ENCODE measurements around the gene ALDOB. TPM values are rescaled to one million over a fixed set of nuclear protein-coding genes. Genes with fewer than 3 reads are reported as not detected.

Gene ALDOB
- total and polyA plus RNA-seq, 9 donors, result 0.27 to 21.1 (median 0.68) TPM

DNA sequence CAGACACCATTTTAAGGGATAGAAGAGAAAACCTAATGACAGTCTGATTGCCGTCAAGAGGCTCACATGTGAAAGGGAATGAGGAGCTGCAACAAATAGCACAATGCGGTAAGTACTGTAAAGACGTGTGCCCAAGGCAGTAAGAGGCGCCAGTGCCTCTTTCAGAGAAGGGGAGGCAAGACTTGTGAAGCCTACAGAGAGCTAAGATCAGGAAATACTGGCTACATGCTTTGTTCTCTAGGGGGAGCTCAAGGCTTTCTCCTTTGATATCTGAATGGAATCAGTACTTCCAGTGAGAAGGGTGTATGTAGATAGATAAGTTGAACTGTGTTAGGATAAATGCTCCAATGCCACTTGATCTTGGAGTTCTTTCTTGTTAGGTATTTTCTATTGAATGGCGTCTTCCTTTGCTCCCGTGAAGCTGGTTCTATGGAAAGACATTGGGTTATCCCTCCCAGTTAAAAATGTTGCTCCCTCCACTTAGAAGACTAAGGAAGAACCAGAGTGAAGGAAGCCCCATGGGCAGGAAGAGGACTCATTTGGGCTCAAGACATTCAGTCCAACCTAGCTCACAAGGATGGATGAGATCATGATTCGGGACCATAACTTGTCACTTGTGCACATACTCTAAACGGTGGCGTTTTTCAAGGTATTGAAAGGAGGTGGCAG, 23.5 kb upstream of the ALDOB start:
- Histone ChIP-seq H3K36me3 (ENCODE audit: control insufficient read depth, insufficient read depth, low read length) (no peaks in the 10 kb centered on the region), H3K4me3 (ENCODE audit: low read length) (no peak overlapping the region), H3K4me1 (ENCODE audit: control insufficient read depth, insufficient read depth, low read length) (no peaks in the 10 kb centered on the region), H3K27me3 (ENCODE audit: control insufficient read depth, insufficient read depth, low read length) (no peaks in the 10 kb centered on the region), H3K27ac (ENCODE audit: low read length) (no peak overlapping the region), H3K9me3 (replicated peaks; ENCODE audit: control insufficient read depth, low read depth, low read length) (no peaks in the 10 kb centered on the region)
- DNase-seq, result peak; percentile 72
- WGBS (ENCODE audit: insufficient coverage), result 8% methylated on average over 5 of the region's 9 CpGs

DNA sequence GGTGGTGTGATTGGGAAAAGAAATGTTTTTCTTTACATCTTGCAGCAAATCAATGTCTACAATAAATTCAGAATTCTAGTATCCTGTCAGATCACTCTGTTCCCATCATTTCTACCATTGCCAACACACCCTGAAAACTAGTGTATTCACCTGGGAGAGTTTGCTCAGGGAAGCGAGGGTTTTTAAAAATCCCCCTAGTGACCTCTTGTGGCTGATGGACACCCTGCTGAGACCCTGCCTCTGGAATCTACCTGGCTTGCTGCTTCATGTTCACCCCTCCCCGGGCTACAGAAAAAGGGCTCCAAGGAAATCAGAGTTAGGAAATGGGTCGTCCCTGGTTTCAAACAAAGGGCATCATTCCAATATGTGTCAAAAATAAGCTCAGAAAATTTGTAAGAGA, 21.4 kb upstream of the ALDOB start:
- Histone ChIP-seq H3K4me3 (ENCODE audit: low read length) (no peak overlapping the region), H3K27me3 (ENCODE audit: control insufficient read depth, insufficient read depth, low read length) (no peaks in the 10 kb centered on the region), H3K27ac (ENCODE audit: low read length) (no peak overlapping the region), H3K4me1 (ENCODE audit: control insufficient read depth, insufficient read depth, low read length) (no peaks in the 10 kb centered on the region), H3K36me3 (ENCODE audit: control insufficient read depth, insufficient read depth, low read length) (no peaks in the 10 kb centered on the region), H3K9me3 (replicated peaks; ENCODE audit: control insufficient read depth, low read depth, low read length) (no peaks in the 10 kb centered on the region)
- no peak for DNase-seq
- 27% methylated on average over 2 of the region's 3 CpGs for WGBS (ENCODE audit: insufficient coverage)

DNA sequence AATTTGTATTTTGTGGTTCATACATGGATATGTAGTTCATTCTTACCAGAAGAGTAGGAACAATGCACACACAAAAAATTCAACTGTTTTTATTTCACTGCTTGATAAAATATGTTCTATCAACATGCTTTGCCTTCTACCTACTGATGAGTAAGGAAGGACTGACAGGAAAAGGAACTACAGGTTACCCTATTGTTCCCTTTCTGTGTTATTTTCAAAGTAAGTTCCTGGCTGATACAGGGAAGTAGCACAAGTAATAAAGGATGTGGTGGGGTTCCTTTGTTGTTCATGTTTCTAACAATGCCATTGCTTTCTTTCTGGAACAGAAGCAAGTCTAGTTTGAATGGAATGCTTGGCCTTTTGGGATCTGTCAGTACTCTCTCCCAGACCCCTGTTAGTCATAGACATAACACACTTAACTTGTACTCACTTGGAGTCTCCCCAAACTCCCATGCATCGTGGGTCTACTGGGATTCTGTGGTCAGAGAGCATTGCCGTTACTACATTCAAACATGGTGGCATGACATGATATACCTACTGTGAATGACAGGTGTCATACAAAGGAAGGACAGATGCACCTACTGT, 20.2 kb upstream of the ALDOB start:
- H3K27me3 ChIP-seq (ENCODE audit: control insufficient read depth, insufficient read depth, low read length), result no peaks in the 10 kb centered on the region
- no peaks in the 10 kb centered on the region for H3K4me1 ChIP-seq (ENCODE audit: control insufficient read depth, insufficient read depth, low read length)
- DNase-seq, result no peak
- no peaks in the 10 kb centered on the region for H3K36me3 ChIP-seq (ENCODE audit: control insufficient read depth, insufficient read depth, low read length)
- no peaks in the 10 kb centered on the region for H3K9me3 ChIP-seq (replicated peaks; ENCODE audit: control insufficient read depth, low read depth, low read length)
- WGBS (ENCODE audit: insufficient coverage), result no CpG with 5 or more reads among the region's 2 CpGs
- no peak overlapping the region for H3K27ac ChIP-seq (ENCODE audit: low read length)
- no peak overlapping the region for H3K4me3 ChIP-seq (ENCODE audit: low read length)

DNA sequence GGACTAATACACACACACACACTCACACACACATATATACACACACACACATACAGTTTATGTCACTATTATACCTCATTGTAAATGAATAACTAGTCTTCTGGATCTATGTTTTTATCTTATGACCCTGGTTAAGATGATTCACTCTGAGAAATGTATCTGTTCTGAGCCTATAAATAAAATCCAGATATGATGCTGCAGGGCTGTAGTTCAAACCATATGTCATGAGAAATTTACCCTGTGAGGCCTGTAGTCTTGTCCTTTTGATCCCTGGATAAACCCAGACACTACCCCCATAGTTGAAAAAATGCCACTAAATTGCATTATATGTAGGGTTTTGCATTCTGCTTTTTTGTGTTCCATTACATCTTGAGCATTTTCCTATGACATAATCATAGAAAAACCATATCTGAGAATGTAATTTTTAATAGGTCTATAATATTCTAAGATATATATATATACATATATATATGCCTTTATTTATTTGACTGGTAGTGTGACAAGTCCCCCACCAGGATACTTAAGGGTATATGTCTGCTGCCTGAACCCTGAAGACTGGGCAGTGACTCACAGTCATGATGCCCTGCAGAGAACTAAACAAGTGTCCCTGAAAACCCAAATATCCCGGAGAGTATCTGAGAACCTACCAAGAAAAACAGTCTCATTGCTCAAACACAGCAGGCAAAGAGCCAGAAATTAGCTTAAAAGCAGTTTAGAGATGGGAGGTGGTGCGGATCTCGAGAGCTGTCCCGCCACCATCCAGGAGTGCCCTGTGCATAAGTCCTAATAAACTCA, 18.4 kb upstream of the ALDOB start:
- Histone ChIP-seq H3K36me3 (ENCODE audit: control insufficient read depth, insufficient read depth, low read length) (no peaks in the 10 kb centered on the region), H3K4me3 (ENCODE audit: low read length) (no peak overlapping the region)

DNA sequence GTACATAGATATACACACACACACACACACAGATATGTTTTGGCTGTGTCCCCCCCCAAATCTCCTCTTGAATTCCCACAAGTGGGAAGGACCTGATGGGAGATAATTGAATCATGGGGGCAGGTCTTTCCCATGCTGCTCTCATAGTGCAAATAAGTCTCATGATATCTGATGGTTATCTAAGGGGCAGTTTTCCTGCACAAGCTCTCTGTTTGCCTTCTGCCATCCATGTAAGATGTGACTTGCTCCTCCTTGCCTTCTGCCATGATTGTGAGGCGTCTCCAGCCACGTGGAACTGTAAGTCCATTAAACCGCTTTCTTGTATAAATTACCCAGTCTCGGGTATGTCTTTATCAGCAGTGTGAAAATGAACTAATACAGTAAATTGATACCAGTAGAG, 15.9 kb upstream of the ALDOB start:
- H3K4me1 ChIP-seq (ENCODE audit: control insufficient read depth, insufficient read depth, low read length), result peaks cover 3% of the 10 kb centered on the region
- no peaks in the 10 kb centered on the region for H3K27me3 ChIP-seq (ENCODE audit: control insufficient read depth, insufficient read depth, low read length)
- no peak overlapping the region for H3K4me3 ChIP-seq (ENCODE audit: low read length)
- WGBS (ENCODE audit: insufficient coverage), result 63% methylated on average over 2 of the region's 4 CpGs
- no peak for DNase-seq
- H3K27ac ChIP-seq (ENCODE audit: low read length), result no peak overlapping the region
- no peaks in the 10 kb centered on the region for H3K36me3 ChIP-seq (ENCODE audit: control insufficient read depth, insufficient read depth, low read length)
- H3K9me3 ChIP-seq (replicated peaks; ENCODE audit: control insufficient read depth, low read depth, low read length), result no peaks in the 10 kb centered on the region

More for the DNA sequence above, 18.4 kb upstream of the ALDOB start:
- no peaks in the 10 kb centered on the region for H3K9me3 ChIP-seq (replicated peaks; ENCODE audit: control insufficient read depth, low read depth, low read length)
- WGBS (ENCODE audit: insufficient coverage), result no CpG with 5 or more reads among the region's 4 CpGs
- DNase-seq, result no peak
- peaks cover 3% of the 10 kb centered on the region for H3K4me1 ChIP-seq (ENCODE audit: control insufficient read depth, insufficient read depth, low read length)
- H3K27ac ChIP-seq (ENCODE audit: low read length), result no peak overlapping the region
- no peaks in the 10 kb centered on the region for H3K27me3 ChIP-seq (ENCODE audit: control insufficient read depth, insufficient read depth, low read length)

DNA sequence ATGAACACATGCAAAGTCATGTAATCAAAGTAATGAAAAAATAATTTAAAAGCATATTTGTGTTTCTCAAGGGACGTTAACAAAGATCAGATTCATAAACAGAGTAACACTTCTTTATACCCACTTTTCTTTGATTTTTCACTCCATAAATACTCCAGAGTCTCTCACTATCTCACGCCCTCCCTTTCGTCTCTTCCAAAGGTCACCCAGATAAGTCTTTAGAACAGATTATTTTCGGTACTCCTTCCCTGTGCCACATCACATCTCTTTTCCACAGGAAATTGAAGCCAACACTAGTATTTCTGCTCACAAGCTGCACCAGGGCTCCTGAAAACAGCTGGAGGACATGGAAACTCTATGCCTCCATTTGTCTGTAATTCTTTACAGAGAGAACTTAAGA, 15.4 kb upstream of the ALDOB start:
- H3K4me1 ChIP-seq (ENCODE audit: control insufficient read depth, insufficient read depth, low read length), result peaks cover 3% of the 10 kb centered on the region
- 54% methylated on average over 4 of the region's 4 CpGs for WGBS (ENCODE audit: insufficient coverage)
- H3K4me3 ChIP-seq (ENCODE audit: low read length), result no peak overlapping the region
- DNase-seq, result no peak
- H3K9me3 ChIP-seq (replicated peaks; ENCODE audit: control insufficient read depth, low read depth, low read length), result no peaks in the 10 kb centered on the region
- H3K27me3 ChIP-seq (ENCODE audit: control insufficient read depth, insufficient read depth, low read length), result no peaks in the 10 kb centered on the region
- no peak overlapping the region for H3K27ac ChIP-seq (ENCODE audit: low read length)
- no peaks in the 10 kb centered on the region for H3K36me3 ChIP-seq (ENCODE audit: control insufficient read depth, insufficient read depth, low read length)

DNA sequence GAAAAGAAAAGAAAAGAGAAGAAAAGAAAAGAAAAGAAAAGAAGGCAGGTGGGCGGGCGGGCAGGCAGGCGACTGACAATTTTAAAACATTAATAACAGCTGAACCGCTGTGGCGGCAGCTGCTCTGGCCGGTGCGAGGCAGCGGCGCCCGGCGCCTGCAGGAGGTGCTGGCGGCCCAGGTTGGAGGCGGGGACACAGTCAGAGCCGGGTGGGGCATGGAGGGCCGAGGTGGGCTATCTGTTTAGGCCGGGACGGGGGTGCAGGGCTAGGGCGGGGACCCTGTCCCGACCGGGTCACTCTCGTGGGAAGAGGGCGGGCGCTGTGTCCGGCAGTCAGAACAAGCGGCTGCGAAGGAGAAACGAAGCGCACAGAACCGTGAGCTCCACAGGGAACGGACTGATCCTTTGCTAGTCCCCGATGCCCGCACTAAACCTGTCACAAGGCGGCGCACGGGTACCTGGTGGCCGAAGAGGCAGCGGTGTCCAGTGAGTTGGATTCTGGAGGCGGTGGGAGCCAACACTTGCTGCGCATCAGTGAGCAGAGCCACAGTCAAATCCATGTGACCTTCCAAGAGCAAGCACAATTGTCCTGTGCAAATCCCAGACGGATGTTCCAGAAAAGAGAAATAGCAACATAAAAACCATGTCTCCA, 13.6 kb upstream of the ALDOB start:
- no peaks in the 10 kb centered on the region for H3K27me3 ChIP-seq (ENCODE audit: control insufficient read depth, insufficient read depth, low read length)
- H3K9me3 ChIP-seq (replicated peaks; ENCODE audit: control insufficient read depth, low read depth, low read length), result no peaks in the 10 kb centered on the region
- peak overlapping the region; percentile 49 for H3K4me3 ChIP-seq (ENCODE audit: low read length)
- H3K4me1 ChIP-seq (ENCODE audit: control insufficient read depth, insufficient read depth, low read length), result peaks cover 3% of the 10 kb centered on the region
- WGBS (ENCODE audit: insufficient coverage), result under 1% methylated on average over 39 of the region's 40 CpGs
- peak; percentile 76 for DNase-seq
- no peak overlapping the region for H3K27ac ChIP-seq (ENCODE audit: low read length)
- no peaks in the 10 kb centered on the region for H3K36me3 ChIP-seq (ENCODE audit: control insufficient read depth, insufficient read depth, low read length)

DNA sequence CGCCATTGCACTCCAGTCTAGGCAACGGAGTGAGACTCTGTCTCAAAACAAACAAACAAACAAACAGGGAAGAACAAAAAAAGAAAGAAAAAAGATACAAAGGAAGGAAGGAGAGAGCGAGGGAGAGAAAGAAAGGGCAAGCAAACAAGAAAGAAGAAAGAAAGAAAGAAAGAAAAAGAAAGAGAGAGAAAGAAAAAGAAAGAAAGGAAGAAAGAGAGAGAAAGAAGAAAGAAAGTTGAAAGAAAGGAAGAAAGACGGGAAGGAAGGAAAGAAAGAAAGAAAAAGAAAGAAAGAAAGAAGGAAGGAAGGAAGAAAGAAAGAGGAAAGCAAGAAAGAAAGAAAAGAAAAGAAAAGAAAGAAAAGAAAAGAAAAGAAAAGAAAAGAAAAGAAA, 13.1 kb upstream of the ALDOB start:
- Histone ChIP-seq H3K4me1 (ENCODE audit: control insufficient read depth, insufficient read depth, low read length) (peaks cover 3% of the 10 kb centered on the region), H3K36me3 (ENCODE audit: control insufficient read depth, insufficient read depth, low read length) (no peaks in the 10 kb centered on the region), H3K9me3 (replicated peaks; ENCODE audit: control insufficient read depth, low read depth, low read length) (no peaks in the 10 kb centered on the region), H3K4me3 (ENCODE audit: low read length) (no peak overlapping the region), H3K27ac (ENCODE audit: low read length) (no peak overlapping the region), H3K27me3 (ENCODE audit: control insufficient read depth, insufficient read depth, low read length) (no peaks in the 10 kb centered on the region)
- DNase-seq, result no peak
- 89% methylated on average over 1 of the region's 4 CpGs for WGBS (ENCODE audit: insufficient coverage)

DNA sequence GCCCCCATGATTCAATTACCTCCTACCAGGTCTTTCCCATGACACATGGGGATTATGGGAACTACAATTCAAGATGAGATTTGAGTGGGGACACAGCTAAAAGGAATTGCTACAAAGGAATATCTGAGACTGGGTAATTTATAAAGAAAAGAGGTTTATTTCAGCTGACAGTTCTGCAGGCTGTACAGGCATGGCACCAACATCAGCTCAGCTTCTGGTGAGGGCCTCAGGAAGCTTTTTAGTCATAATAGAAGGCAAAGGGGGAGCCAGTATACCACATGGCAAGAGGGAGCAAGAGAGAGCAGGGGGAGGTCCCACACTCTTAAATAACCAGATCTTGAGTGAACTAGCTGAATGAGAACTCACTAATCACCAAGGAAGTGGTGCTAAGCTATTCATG, 11.2 kb upstream of the ALDOB start:
- no peaks in the 10 kb centered on the region for H3K9me3 ChIP-seq (replicated peaks; ENCODE audit: control insufficient read depth, low read depth, low read length)
- no peaks in the 10 kb centered on the region for H3K36me3 ChIP-seq (ENCODE audit: control insufficient read depth, insufficient read depth, low read length)

DNA sequence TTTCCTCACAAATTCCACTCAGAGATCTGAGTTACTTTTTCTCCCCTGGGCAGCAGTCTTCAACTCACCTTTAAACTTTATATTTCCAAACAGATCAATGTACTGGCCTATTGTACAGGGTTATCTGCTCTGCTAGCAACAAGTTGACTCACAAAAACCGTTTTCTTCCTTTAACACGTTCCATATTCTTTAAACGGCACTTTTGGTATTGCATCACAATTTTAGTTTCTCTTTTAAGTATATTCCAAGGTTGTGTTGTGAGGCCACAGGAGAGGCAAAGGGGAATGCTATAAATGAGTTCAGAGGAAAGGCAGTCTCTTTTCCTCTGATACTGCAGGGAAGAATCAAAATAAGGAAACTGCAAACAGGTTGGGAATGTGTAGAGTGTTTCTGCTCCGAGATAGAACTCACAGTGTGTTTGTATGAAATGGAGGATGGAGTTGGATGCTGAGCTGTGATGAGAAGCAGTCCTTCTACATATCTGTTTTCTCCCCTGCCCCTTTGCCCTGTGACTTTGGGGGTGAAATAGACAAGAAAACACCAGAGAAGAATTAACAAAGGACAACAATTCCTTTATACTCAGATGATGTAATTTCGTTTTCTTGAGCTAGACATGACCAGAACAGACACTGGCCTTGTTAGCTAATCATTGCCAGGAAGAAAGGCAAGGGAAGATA, 9.9 kb upstream of the ALDOB start:
- no peak for DNase-seq
- peaks cover 6% of the 10 kb centered on the region for H3K4me1 ChIP-seq (ENCODE audit: control insufficient read depth, insufficient read depth, low read length)
- H3K36me3 ChIP-seq (ENCODE audit: control insufficient read depth, insufficient read depth, low read length), result no peaks in the 10 kb centered on the region
- H3K9me3 ChIP-seq (replicated peaks; ENCODE audit: control insufficient read depth, low read depth, low read length), result no peaks in the 10 kb centered on the region
- H3K4me3 ChIP-seq (ENCODE audit: low read length), result no peak overlapping the region
- no peaks in the 10 kb centered on the region for H3K27me3 ChIP-seq (ENCODE audit: control insufficient read depth, insufficient read depth, low read length)
- H3K27ac ChIP-seq (ENCODE audit: low read length), result no peak overlapping the region
- WGBS (ENCODE audit: insufficient coverage), result no CpG with 5 or more reads among the region's 5 CpGs

More for the DNA sequence above, 11.2 kb upstream of the ALDOB start:
- no peak for DNase-seq
- Histone ChIP-seq H3K4me1 (ENCODE audit: control insufficient read depth, insufficient read depth, low read length) (peaks cover 6% of the 10 kb centered on the region), H3K27me3 (ENCODE audit: control insufficient read depth, insufficient read depth, low read length) (no peaks in the 10 kb centered on the region), H3K4me3 (ENCODE audit: low read length) (no peak overlapping the region), H3K27ac (ENCODE audit: low read length) (no peak overlapping the region)

Data from muscle of leg (tissue), 11 donors.